HG03060 (cell line): ENCODE data around the gene ITGA7.

Experiments
- ATAC-seq: cut with Tn5 transposase; IDR thresholded peaks from one replicate; pipeline ENCODE4 v1.9.1; 2021; ENCODE audit warnings: low read depth, moderate number of reproducible peaks; ENCODE audit not compliant: unreplicated experiment

ITGA7 gene

GRCh38 chr12:55720894-55721444 is 13.3 kb upstream of the ITGA7 start:
- no peak for ATAC-seq

GRCh38 chr12:55720071-55720564 is 12.4 kb upstream of the ITGA7 start, which contains the start of gene RDH5:
TSS of gene RDH5 (plus strand) at chr12:55720393. CDS start at chr12:55721185, 792 bp downstream.
- ATAC-seq, result no peak

GRCh38 chr12:55719371-55719770 is 11.7 kb upstream of the ITGA7 start:
- no peak for ATAC-seq

GRCh38 chr12:55718624-55719275 is 11.0 kb upstream of the ITGA7 start:
- no peak for ATAC-seq

- no peak for ATAC-seq
Measured at GRCh38 chr12:55718015-55718414, 10.3 kb upstream of the ITGA7 start.

GRCh38 chr12:55717011-55718007 is 9.6 kb upstream of the ITGA7 start:
- no peak for ATAC-seq

- peak; percentile 19 for ATAC-seq
Measured at GRCh38 chr12:55716582-55716957, 8.9 kb upstream of the ITGA7 start.

GRCh38 chr12:55715833-55716581 is 8.3 kb upstream of the ITGA7 start, which contains the start of gene BLOC1S1:
TSS of gene BLOC1S1 (plus strand) at chr12:55716046. CDS start at chr12:55716052, 6 bp downstream.
- peak; percentile 66 for ATAC-seq

GRCh38 chr12:55715169-55715764 is 7.6 kb upstream of the ITGA7 start:
- ATAC-seq, result no peak

GRCh38 chr12:55713721-55714120 is 6.0 kb upstream of the ITGA7 start:
- no peak for ATAC-seq

- ATAC-seq, result no peak
Measured at GRCh38 chr12:55712700-55713415, 5.2 kb upstream of the ITGA7 start.

GRCh38 chr12:55711786-55712553 is 4.3 kb upstream of the ITGA7 start:
- no peak for ATAC-seq

GRCh38 chr12:55708695-55709233 is 1.1 kb upstream of the ITGA7 start:
- ATAC-seq, result no peak

GRCh38 chr12:55707219-55707671 is 459 bp downstream of the ITGA7 start:
- ATAC-seq, result no peak

- no peak for ATAC-seq
Measured at GRCh38 chr12:55706568-55707218, 1.0 kb downstream of the ITGA7 start.

- ATAC-seq, result no peak
Measured at GRCh38 chr12:55705782-55706402, 1.8 kb downstream of the ITGA7 start.
